ENCODE data around the gene SMARCAL1. TPM values are rescaled to one million over a fixed set of nuclear protein-coding genes. Genes with fewer than 3 reads are reported as not detected.

SMARCAL1 gene
- total RNA-seq, 1 experiment from 2014 or later, result 40.5 TPM

DNA sequence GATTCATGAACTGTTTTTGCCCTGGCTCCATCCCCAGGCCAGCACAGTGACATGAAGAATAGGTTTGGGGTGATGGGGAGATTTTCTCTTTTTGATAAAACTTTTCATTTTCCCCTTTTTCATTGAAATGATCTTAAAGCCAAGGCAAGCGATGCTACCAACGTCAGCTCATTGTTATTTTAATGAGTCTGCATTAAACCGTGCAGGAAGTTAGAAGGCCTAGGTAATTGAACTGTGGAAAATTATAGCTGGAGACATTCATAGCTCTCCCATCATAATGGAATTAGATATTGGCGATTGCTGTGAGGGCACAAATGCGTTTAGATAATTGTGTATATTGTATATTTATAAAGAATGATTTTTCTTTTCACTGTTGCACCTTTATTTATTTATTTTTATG is 33.2 kb downstream of the SMARCAL1 start:
- POLR2A ChIA-PET (ENCODE audit: unreplicated experiment), result no interaction called here
- BruUV-seq (replicated peaks), result no TSS peak
- CTCF ChIA-PET, result no interaction called here
- no peak for DNase-seq
- no peak overlapping the region for H2AFZ ChIP-seq
- H3F3A ChIP-seq (ENCODE audit: insufficient read depth, low read depth), result no peaks in the 10 kb centered on the region
- no peaks in the 10 kb centered on the region for H3K27me3 ChIP-seq (ENCODE audit: insufficient read depth, low read depth)
- H3K4me3 ChIP-seq, result no peak overlapping the region
- intact Hi-C loops (cut with micrococcal nuclease; ENCODE audit: unreplicated experiment), result no loop called here
- no peaks in the 10 kb centered on the region for H3K4me1 ChIP-seq (replicated peaks; ENCODE audit: insufficient read depth)
- no peak overlapping the region for H3K4me2 ChIP-seq
- H4K20me1 ChIP-seq (ENCODE audit: insufficient read depth), result no peaks in the 10 kb centered on the region
- no peaks in the 10 kb centered on the region for H3K79me2 ChIP-seq (ENCODE audit: low read depth)
- H3K27ac ChIP-seq, result no peak overlapping the region
- TF ChIP-seq, protein P1, sequence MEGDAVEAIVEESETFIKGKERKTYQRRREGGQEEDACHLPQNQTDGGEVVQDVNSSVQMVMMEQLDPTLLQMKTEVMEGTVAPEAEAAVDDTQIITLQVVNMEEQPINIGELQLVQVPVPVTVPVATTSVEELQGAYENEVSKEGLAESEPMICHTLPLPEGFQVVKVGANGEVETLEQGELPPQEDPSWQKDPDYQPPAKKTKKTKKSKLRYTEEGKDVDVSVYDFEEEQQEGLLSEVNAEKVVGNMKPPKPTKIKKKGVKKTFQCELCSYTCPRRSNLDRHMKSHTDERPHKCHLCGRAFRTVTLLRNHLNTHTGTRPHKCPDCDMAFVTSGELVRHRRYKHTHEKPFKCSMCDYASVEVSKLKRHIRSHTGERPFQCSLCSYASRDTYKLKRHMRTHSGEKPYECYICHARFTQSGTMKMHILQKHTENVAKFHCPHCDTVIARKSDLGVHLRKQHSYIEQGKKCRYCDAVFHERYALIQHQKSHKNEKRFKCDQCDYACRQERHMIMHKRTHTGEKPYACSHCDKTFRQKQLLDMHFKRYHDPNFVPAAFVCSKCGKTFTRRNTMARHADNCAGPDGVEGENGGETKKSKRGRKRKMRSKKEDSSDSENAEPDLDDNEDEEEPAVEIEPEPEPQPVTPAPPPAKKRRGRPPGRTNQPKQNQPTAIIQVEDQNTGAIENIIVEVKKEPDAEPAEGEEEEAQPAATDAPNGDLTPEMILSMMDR (conservative IDR thresholded peaks at IDR 0.05), result no peak
- TF ChIP-seq EZH2 (IDR thresholded peaks at IDR 0.05; ENCODE audit: low read depth), result no peak
- H3K9me2 ChIP-seq (ENCODE audit: insufficient read depth), result no peaks in the 10 kb centered on the region
- H3K9me3 ChIP-seq (ENCODE audit: insufficient read depth, low read depth), result no peaks in the 10 kb centered on the region
- H3K36me3 ChIP-seq (ENCODE audit: low read depth), result 0 out of 2 replicates have a peak, but pooled peaks cover 5% of the 10 kb centered on the region

DNA sequence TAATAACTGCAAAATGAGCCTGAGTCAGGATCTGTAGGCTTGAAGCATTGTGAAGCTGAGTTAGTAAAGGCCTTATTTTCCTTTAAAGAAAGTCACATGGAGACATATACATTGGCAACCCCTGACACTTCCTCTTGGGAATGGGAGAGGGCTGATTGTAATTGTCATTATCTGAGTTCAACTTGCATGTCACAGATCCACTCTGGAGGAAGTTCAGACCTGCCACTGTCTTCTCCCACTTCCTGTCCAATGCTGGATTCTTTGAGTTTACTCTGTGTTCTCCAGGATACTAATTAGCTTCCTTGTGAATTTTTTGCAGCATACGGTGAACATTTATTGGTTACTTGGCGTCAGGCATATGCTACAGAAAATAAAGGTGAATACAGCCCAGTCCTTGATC is 34.1 kb downstream of the SMARCAL1 start:
- no peaks in the 10 kb centered on the region for H3K9me3 ChIP-seq (ENCODE audit: insufficient read depth, low read depth)
- TF ChIP-seq, protein P1 (conservative IDR thresholded peaks at IDR 0.05), result no peak
- TF ChIP-seq EZH2 (IDR thresholded peaks at IDR 0.05; ENCODE audit: low read depth), result no peak
- H3K36me3 ChIP-seq (ENCODE audit: low read depth), result 0 out of 2 replicates have a peak, but pooled peaks cover 5% of the 10 kb centered on the region
- POLR2A ChIA-PET (ENCODE audit: unreplicated experiment), result no interaction called here
- H4K20me1 ChIP-seq (ENCODE audit: insufficient read depth), result no peaks in the 10 kb centered on the region
- H3K27ac ChIP-seq, result no peak overlapping the region
- no peak overlapping the region for H2AFZ ChIP-seq
- H3K4me2 ChIP-seq, result no peak overlapping the region
- CTCF ChIA-PET, result no interaction called here
- BruUV-seq (replicated peaks), result no TSS peak
- H3K9me2 ChIP-seq (ENCODE audit: insufficient read depth), result no peaks in the 10 kb centered on the region
- no peak for DNase-seq
- intact Hi-C loops (cut with micrococcal nuclease; ENCODE audit: unreplicated experiment), result no loop called here
- no peak overlapping the region for H3K4me3 ChIP-seq
- H3K79me2 ChIP-seq (ENCODE audit: low read depth), result no peaks in the 10 kb centered on the region
- no peaks in the 10 kb centered on the region for H3F3A ChIP-seq (ENCODE audit: insufficient read depth, low read depth)
- no peaks in the 10 kb centered on the region for H3K4me1 ChIP-seq (replicated peaks; ENCODE audit: insufficient read depth)
- H3K27me3 ChIP-seq (ENCODE audit: insufficient read depth, low read depth), result no peaks in the 10 kb centered on the region

DNA sequence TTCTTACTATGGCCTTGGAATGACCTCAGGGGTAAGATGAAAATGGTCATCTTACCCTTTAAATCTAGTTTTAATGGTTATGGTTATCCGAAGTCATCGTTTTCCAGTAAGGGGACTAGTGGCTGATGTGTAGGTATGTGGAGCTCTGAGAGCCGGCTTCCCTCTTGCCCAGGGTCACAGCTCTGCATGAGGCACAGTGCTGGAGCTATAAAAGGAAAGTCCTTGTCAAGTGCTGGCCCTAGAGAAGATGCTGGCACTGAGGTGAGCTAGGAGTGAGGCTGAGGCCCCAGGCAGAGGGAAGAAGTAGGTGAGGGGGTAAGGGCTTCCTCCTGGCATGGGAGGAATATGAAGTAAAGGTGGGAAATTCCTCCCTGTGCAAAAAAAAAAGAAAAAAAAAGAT is 35.0 kb downstream of the SMARCAL1 start:
- TF ChIP-seq EZH2 (IDR thresholded peaks at IDR 0.05; ENCODE audit: low read depth), result no peak
- TF ChIP-seq, protein P1 (conservative IDR thresholded peaks at IDR 0.05), result no peak
- Histone ChIP-seq H3K27ac (no peak overlapping the region), H3K9me2 (ENCODE audit: insufficient read depth) (no peaks in the 10 kb centered on the region), H3K4me1 (replicated peaks; ENCODE audit: insufficient read depth) (no peaks in the 10 kb centered on the region), H3F3A (ENCODE audit: insufficient read depth, low read depth) (no peaks in the 10 kb centered on the region), H3K27me3 (ENCODE audit: insufficient read depth, low read depth) (no peaks in the 10 kb centered on the region), H3K36me3 (ENCODE audit: low read depth) (0 out of 2 replicates have a peak, but pooled peaks cover 5% of the 10 kb centered on the region), H3K4me3 (no peak overlapping the region), H3K9me3 (ENCODE audit: insufficient read depth, low read depth) (no peaks in the 10 kb centered on the region), H3K79me2 (ENCODE audit: low read depth) (no peaks in the 10 kb centered on the region), H2AFZ (no peak overlapping the region), H3K4me2 (no peak overlapping the region), H4K20me1 (ENCODE audit: insufficient read depth) (no peaks in the 10 kb centered on the region)
- CTCF ChIA-PET, result no interaction called here
- intact Hi-C loops (cut with micrococcal nuclease; ENCODE audit: unreplicated experiment), result no loop called here
- no TSS peak for BruUV-seq (replicated peaks)
- no peak for DNase-seq
- POLR2A ChIA-PET (ENCODE audit: unreplicated experiment), result interaction anchor here (0.6 kb wide), 1 partner anchor 235 kb away, joined by 3 read pairs; no protein-coding TSS in a partner anchor

Data from PC-9 (cell line).